CD4-positive, alpha-beta T cell treated with Interleukin-17A for 1 hour (primary cell): ENCODE measurements around the gene PSMB9.
A peak's percentile ranks its signal among the peaks of the same experiment; 100 is the strongest.

ENCODE experiments used
- DNase-seq: peaks from one replicate; pipeline ENCODE4 v3.0.0-alpha.2; 2020

PSMB9 gene

DNA sequence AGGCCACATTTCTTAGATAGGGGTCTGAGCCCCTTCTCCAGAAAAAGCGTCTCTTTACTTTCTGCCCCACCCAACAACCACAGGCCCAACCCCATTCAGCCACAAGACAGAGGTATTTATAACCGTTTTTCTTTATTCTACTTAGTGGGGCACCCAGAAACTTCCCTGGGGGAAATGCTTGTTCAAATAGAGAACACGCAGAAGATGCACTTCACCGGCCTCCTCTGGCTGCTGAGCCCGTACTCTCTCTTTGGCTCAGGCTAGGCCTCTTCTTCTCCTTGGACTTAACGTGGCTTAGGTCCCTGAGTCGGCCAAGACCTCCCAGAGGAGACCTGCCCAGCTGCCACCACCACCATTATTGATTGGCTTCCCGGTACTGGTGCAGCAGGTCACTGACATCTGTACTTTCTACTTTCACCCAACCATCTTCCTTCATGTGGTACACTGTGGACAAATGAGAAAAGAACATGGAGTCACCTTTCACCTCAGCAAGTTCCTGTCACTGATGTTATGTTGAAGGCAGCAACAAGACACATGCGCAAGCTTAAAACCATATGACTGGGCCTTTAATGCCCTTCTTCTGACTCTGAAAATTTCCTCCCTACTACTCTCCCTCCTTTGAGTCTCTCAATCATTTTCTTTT, 13.3 kb upstream of the PSMB9 start:
- peak; percentile 59 for DNase-seq

DNA sequence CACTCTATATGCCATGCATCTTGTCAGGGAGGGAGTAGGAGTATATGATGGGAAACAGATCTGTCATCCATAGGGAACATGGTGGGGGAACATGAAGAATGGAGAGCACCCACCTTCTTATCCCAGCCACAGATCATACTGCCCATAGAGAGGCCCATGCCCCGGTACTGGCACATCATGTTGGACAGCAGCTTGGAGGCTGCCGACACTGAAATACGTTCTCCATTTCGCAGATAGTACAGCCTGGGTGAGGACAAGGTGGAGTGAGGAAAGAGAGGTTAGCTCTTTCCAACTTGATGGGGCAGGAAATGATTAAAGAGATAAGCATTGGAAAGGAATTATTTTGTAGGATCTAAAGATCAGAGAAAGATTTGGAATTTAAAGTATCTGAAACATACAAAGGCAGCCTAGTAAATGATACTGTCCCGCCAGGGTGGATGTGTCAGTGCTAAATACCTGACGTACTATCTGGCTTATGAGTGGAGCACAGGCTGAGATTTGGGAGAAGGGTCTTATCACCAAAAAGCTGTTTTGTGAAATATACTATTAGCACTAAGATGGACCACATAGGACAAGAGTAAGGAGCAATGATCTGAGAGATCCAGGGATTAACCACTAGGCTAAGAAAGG, 11.9 kb upstream of the PSMB9 start:
- DNase-seq, result no peak

DNA sequence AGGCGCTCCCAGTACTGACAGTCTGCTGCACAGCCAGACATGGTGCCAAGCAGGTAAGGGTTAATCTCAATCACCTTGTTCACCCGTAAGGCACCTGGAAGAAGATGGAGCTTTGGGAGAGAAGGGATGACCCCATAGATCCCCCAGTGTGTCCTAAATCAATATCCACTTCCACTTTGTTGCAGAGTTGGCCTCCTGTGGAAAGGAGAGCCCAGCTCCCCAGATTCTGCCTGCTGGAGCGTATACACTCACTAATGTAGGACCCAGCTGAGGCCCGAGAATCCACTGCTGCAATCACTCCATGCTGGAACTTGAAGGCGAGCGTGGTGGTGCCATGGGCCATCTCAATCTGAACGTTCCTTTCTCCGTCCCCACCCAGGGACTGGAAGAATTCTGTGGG, 11.3 kb upstream of the PSMB9 start:
- DNase-seq, result no peak

DNA sequence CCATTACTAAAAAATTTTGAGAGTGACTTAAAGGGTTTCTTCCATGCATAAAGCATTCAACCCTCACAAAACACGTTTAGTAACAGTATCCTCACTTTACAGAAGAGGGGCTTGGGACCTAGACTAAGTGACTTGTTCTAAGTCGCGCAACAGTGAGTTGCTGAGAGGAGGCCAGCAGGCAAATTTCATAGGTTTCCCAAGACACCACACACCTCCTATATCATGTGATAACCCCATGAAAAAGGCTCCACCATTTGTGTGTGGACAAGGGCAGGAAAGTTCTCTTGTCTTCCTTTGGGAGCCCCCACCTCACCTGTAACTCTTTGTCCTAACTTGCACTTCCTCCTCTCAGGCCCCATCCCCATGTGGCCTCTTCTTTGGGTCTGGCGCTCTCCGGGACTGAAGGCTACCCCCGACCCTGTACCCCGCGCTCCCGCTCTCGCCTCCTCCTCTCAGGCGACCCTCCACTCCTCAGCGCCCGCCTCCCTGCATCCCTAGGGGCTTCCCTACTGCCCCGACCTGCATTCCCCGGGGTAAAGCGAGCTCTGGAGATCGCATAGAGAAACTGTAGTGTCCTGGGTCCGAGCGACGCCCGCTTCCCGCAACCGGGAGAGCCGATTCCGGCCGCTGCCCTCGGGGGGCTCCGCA, 10.5 kb upstream of the PSMB9 start:
- no peak for DNase-seq

DNA sequence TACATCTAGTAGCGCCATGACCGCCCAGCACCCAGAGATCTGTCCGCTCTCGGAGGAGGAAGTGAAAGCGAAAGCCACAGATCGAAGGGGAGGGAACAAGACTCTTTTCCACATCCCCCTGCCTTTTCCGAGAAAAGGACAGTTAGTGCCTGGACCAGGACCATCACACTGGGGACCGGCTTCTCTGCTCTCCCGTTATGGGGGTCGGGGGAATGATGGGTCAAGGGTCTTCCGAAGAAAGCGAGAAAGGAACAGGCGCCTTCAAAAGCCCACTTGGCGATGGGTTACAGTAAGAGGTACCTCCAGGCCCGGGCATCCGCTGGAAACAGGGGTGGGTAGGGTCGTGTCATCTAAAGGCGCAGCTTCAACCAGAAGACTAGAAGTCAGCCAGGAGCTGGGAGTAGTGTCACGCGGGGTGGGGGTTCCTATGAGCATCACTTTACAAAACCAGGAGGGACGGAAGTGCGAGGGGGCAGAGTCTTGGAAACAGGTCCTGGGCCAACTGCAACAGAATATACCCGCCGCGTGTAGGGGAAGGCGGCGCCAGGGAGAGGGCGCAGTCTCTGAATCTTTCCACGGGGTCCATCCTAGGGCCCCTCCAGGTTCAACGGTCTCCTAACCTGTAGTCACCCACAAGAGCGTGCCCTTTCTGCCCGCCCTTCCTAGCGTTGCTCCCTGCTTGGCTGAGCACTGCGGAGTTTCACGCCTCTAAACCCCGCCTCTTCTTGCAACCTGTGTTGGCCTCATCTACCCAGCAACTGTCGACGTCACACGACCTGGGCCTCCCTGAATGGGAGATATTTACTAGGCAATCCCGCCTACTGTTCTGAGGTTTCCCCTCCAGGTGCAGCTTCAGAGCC, 9.8 kb upstream of the PSMB9 start, which contains the start of gene PSMB8:
Gene PSMB8, minus strand, starts transcription at position 69 of the 860 bp plus-strand sequence. Its CDS starts 51 bp downstream, at position 18.
- peak; percentile 99 for DNase-seq

DNA sequence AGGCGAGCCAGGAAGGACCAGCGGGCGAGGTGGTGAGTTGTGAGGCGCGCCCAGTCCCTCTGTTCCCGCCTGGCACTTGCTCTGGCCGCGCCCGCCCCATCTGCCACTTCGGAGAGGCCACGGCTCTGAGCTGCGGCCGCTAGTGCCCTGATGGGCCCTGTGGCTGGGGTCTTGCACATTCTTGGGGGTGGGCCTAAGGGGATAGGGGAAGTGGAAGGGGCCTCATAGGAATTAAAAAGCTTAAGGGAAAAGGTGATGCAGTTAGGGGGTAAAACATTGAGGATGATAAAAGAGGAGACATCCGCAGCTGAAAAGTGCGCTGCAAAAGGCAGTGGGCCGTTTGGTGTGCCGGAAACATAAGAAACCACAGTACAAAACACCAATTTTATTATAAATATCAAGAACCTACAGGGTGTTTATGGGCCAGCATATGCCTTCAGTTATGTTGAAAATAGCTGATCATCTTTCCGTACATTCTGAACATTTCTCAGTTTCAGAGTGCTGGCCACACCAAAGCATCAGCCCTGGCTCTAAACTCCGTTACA, 9.1 kb upstream of the PSMB9 start:
- no peak for DNase-seq

DNA sequence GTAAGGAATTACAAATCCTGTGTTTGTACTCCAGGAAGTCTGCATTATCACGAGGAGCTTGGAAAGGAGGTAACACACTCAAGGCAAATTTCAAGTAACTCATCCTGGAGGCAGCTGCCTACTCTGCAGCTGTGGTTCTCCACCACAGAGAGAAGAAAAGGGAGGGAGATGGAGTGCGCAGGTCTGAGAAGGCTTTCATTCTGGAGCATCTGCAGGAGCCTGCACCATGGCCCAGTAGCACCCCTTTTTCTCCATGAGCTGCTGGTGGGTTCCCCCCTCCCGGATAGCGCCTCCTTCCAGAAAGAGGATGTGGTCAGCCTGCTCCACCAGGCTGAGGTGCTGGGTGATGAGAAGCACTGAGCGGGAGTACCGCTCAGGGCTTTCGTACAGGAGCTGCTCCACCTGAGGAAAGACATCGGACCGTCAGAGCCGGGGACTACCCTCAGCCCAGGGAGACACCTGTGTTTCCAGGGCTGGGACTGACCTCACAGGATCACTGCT, 8.6 kb upstream of the PSMB9 start:
- DNase-seq, result peak; percentile 63

DNA sequence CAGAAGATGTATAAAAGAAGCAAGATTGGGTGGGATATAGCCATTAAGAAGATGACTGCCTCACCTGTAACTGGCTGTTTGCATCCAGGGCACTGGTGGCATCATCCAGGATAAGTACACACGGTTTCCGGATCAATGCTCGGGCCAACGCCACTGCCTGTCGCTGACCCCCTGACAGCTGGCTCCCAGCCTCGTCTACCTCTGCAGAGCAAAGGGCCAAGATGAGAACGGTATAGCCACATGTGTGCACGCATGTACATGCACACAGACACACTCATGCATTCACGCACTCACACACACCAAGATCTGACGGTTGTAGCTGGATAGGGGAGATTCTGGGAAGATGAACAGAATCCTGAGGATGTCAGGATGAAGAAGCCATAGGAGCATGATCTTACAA, 7.0 kb upstream of the PSMB9 start:
- DNase-seq, result no peak

DNA sequence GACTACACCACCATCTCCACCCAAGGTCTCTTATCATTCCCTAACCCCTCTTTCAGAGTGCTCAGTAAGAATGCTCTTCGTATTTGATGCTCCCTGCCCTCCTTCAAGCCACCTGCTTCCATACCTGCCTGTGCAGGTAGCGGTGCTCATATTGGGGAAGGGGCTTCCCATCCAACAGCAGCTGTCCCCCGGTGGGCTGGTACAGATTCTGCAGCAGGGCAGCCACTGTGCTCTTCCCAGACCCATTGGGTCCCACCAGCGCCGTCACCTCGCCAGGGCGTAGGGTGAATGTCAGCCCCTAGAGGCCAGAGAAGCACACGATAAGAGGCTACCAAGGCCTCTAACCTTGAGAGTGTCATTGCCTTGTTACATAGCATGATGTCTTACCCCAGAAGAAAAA, 6.2 kb upstream of the PSMB9 start:
- DNase-seq, result no peak

DNA sequence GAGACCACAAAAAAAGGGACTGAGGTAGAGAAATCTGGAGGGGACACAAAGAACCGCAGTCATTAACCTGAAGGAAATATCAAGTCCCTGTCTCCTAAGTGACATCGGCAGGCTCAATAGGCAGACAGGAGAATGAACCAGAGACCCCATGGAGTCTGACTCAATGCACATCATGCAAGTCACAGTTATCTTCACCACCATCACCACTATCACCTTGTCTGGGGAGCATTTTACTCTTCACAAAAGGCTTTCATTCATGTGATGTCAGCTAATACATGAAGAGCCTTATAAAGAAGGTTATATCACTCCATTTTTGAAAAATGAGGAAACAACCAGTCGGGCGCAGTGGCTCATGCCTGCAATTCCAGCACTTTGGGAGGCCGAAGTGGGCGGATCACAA, 4.9 kb upstream of the PSMB9 start:
- DNase-seq, result no peak

DNA sequence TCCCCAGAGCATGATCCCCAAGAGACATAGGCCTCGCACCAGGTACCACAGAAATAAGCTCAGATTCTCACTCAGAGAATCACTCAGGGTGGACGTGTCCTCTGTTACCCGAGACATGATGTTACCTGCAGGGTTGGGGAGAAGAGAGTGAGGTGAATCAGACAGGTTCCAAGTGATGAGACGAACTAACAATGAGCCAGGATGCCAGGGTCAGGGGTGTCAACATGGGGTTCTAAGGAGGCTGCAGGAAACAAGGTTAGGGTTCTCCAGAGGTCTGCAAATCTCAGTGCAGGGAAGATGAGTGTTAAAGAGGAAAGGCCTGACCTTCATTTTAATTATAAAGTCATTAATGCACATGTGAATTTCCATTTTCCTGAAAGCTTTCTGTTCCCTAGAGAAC, 3.0 kb upstream of the PSMB9 start:
- no peak for DNase-seq

DNA sequence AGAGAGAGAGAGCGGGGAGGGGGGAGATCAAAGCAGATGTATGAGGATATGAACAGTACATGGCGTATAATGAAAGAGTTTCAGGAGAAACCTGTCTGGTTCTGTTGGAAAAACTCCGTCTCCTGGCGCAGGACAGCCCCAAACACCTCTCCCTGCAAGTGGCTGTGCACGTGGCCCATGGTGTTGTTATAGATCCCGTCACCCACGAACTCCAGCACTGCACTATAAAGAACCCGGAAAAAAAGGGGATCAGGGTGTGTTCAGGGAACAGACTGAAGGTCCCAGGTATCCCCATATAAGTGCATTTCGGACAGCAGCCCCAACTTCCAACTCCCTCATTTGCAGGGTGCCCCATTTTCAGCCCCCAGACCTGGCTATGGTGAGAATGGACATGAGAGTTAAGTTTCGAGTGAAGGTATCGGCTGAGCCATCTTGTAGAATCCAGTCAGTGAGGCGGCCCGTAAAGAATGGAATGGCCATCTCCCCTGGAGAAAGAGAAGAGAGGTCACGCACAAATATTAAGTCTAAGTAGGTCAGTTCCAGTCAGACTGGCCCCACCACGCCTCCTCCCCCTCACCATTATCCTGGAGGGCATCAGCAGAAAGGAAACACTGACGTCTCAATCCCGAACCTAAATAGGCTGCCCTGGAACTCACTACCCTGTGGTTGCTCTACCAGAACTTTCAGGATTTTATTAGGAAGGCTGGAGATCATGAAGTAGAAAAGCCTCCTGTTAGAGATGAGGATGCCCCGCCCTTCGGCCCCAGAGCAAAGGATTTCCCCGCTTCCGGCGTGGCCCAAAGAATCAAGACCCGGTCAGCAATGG, 1.8 kb upstream of the PSMB9 start:
- no peak for DNase-seq

DNA sequence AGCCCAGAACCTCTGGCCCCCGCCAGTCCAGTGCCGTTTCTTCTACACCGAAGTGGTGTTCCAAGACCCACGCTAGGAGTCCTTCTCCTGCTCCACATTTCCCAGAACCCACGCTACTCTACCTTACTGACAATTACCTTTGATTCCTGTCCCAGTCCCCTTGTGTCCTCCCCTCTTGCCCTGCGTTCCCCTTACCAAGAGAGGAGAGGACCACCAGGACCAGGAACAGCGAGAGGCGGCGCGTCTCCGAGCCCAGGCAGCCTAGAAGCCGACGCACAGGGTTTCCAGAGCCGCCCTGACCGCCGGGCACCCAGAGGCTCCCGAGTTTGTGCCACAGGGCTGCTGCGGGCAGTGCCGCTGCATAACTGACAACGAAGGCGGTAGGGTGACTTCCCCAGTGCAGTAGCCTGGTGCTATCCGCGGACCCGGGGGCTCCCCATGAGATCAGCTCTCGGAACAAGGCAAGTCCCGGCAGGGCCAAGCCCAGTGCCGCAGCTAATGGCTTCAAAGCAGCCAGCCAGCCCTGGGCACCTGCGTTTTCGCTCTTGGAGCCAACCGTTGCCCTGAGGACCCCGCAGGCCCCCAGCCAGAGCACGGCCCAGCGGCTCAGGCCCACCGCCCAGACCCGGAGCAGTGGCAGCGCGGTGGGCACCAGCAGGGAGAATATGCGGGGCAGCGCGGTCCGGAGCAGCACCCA, 1.0 kb upstream of the PSMB9 start:
- peak; percentile 63 for DNase-seq

DNA sequence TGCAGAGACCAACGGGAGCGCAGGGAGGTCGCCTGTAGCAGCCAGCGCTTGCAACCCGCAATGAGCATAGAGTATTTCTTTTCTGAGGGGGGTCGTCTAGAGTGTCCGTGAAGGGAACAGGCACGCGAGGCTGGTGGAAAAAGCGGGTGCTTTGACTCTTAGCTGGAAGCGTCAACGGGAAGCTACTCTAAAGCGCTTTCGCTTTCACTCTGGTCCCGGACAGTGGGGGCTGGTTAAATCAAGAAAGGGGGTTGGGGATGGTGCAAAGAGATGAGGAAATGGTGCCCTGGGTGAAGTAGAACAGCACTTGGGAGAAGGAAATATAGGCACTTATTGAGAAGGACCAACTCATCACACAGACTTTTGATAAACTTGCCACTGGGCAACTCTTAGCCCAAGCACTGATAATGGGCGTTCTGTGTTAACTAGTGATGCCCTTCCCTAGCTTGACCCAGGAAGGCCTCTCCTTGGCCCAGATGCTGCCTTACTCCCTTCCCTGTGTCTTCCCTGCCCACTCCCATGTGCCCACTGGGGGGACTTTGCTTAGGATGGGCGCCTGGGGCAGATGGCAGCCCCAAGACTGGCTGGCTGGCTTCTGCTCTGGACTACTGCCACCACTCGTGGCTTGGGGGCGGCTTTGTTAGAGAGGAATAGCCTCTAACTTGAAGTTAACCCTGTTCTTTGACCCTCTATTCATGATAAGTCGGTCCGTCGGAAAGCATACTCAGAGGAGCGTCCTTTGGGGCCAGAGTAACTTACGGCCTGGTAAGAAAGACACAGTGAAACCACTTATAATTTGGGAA, 585 bp downstream of the PSMB9 start:
- DNase-seq, result peak; percentile 70

DNA sequence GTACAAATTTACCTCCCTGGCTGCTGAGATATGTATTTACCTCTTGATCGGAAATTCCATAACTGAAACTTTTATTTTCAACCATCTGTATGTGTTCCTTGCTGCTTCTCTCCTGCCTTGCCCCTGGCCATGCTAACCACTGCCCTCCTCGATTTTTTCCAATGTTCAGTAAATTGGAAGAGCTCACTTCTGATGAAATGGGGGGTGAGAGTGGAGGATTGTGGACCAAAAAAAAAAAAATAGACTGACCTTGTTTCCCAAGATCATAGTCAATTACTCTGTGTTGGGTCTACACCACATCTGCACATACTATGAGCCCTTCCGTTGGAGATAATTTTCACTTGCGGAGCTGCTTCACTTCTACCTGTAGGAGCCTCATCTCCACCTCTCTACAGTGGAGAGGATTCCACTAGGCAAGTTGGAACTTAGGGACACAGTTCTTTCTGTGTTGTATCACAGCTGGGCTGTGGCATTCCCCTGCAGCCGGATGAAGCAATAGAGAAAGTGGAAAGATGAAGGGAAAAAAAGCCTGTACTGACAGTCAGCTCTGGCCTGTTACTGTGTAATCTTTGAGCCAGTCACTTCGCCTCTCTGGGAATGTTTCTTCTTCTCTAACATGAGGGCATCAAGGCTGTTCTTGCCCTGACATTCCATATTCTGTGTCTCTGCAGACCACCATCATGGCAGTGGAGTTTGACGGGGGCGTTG, 1.6 kb downstream of the PSMB9 start:
- DNase-seq, result no peak

DNA sequence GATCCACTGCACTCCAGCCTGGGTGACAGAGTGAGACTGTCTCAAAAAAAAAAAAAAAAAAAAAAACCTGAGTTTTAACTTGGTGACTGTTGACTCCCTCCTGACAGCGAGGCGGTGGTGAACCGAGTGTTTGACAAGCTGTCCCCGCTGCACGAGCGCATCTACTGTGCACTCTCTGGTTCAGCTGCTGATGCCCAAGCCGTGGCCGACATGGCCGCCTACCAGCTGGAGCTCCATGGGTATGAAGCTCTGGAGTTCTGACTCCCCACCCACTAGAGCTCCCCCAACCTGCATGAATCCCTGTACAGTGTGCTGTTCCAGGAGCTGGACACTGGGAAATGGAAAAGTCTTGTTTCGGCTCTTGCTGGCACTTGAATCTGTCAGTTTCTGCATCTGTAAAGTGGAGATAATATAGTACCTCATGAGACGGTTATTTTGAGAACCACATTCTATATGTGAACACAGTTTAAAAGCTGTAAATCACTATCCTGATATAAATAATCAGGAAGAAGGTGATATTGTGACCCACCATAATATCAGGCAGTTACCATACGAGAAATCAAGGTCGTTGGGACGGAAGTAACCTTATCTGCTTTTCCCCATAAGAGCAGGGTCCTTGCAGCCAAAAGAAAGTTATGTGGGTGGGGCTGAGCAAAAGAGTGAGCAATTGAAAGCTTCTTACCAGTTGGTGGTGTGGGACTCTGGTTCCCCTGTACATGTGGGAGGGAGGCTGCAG, 3.3 kb downstream of the PSMB9 start:
- no peak for DNase-seq

DNA sequence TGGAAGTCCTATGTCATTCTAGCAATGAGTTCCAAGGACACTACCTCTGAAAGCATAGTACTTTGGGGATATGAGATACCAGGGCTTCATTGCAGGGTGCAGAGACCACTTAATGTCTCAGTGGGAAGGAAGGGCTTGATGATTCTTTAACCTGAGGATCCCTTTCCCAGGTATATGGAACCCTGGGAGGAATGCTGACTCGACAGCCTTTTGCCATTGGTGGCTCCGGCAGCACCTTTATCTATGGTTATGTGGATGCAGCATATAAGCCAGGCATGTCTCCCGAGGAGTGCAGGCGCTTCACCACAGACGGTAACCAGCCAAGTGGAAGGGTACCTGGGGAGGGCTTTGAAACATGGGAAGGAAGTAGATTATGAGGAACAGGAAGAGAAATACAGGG, 4.2 kb downstream of the PSMB9 start:
- no peak for DNase-seq

DNA sequence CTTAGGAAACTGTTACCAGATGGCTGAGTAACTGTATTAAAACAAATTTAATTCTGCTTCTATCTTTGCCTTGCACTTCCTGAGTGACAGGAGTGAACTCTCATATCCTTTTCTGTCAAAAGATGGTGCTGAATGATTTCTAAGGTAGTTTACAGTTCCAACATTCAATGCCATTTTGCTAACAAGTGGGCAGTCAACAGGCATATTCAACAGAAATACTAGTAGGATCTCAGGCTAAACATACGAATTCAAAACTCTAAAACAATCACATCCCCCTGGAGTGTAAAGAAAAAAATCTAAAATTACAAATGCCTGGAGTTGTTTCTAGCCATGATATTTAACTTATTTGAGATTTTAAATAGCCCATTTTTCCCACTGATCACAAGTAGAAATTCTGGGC, 6.7 kb downstream of the PSMB9 start:
- no peak for DNase-seq

DNA sequence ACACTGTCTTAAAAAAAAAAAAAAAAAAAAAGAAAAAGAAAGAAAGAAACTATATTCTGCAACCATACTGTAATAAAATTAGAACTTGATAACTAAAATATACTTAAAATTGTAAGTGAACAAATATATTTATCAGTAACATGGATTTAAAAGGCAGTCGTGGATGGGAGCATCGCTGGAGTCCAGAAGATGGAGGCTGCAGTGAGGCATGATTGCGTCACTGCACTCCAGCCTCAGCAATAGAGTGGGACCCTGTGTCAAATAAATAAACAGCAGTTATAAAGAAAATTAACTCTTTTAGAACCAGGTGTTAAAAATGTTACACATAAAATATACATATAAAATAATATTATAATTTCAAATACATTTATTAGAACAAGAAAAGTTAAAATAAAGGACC, 8.7 kb downstream of the PSMB9 start:
- DNase-seq, result no peak
